HG03342 (cell line): ENCODE results near the gene RAB19.
"Not testable (repeated sequence)": the region's sequence is repeated elsewhere in the genome, so short reads cannot be mapped to it uniquely, and the experiment has no call there.

ENCODE experiments used
- ATAC-seq: cut with Tn5 transposase; IDR thresholded peaks from one replicate; pipeline ENCODE4 v1.9.1; 2021; ENCODE audit warnings: mild to moderate bottlenecking, moderate library complexity; ENCODE audit not compliant: unreplicated experiment

The RAB19 gene

GRCh38 chr7:140451716-140452115 is 47.9 kb downstream of the RAB19 start:
- ATAC-seq = no peak

- ATAC-seq = no peak
These were observed 49.4 kb downstream of the RAB19 start for GRCh38 chr7:140453273-140453672.

- ATAC-seq = not testable (repeated sequence)
These were observed 50.2 kb downstream of the RAB19 start for GRCh38 chr7:140453785-140454656.

- no peak for ATAC-seq
These were observed 50.8 kb downstream of the RAB19 start for GRCh38 chr7:140454657-140455015.

- no peak for ATAC-seq
These were observed 51.9 kb downstream of the RAB19 start for GRCh38 chr7:140455743-140456142.

- ATAC-seq = no peak
These were observed 52.7 kb downstream of the RAB19 start for GRCh38 chr7:140456551-140457051.

- ATAC-seq = no peak
These were observed 54.3 kb downstream of the RAB19 start for GRCh38 chr7:140458201-140458600.

GRCh38 chr7:140458916-140459315 is 55.1 kb downstream of the RAB19 start:
- no peak for ATAC-seq

GRCh38 chr7:140463111-140463510 is 59.3 kb downstream of the RAB19 start:
- ATAC-seq = no peak

GRCh38 chr7:140475747-140476333 is 72.0 kb downstream of the RAB19 start:
- no peak for ATAC-seq

GRCh38 chr7:140476698-140477261 is 72.9 kb downstream of the RAB19 start:
- ATAC-seq = no peak
